ENCODE data around the gene CLIC4.
"Not testable (repeated sequence)": the region's sequence is repeated elsewhere in the genome, so short reads cannot be mapped to it uniquely, and the experiment has no call there.

The CLIC4 gene

GRCh38 chr1:24890887-24891286 lies 145.6 kb downstream of the CLIC4 start:
- no peak overlapping the region for H3K4me3 ChIP-seq (IDR thresholded peaks at IDR 0.05; ENCODE audit: insufficient read depth, low read depth, low read length)
- no peaks in the 10 kb centered on the region for H3K79me2 ChIP-seq (ENCODE audit: insufficient read depth, low read depth)
- no peaks in the 10 kb centered on the region for H4K20me1 ChIP-seq (ENCODE audit: insufficient read depth)
- no peak overlapping the region for H3K9ac ChIP-seq
- no peaks in the 10 kb centered on the region for H3K27me3 ChIP-seq (ENCODE audit: insufficient read depth, low read depth)
- H2AFZ ChIP-seq (ENCODE audit: low read depth): no peak overlapping the region
- TF ChIP-seq, protein P1, sequence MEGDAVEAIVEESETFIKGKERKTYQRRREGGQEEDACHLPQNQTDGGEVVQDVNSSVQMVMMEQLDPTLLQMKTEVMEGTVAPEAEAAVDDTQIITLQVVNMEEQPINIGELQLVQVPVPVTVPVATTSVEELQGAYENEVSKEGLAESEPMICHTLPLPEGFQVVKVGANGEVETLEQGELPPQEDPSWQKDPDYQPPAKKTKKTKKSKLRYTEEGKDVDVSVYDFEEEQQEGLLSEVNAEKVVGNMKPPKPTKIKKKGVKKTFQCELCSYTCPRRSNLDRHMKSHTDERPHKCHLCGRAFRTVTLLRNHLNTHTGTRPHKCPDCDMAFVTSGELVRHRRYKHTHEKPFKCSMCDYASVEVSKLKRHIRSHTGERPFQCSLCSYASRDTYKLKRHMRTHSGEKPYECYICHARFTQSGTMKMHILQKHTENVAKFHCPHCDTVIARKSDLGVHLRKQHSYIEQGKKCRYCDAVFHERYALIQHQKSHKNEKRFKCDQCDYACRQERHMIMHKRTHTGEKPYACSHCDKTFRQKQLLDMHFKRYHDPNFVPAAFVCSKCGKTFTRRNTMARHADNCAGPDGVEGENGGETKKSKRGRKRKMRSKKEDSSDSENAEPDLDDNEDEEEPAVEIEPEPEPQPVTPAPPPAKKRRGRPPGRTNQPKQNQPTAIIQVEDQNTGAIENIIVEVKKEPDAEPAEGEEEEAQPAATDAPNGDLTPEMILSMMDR (conservative IDR thresholded peaks at IDR 0.05; ENCODE audit: low read depth, low read length): no peak
- no peak overlapping the region for H3K4me2 ChIP-seq
- H3K27ac ChIP-seq: no peak overlapping the region
- H3K36me3 ChIP-seq (ENCODE audit: insufficient read depth): no peaks in the 10 kb centered on the region
- no peaks in the 10 kb centered on the region for H3K4me1 ChIP-seq (ENCODE audit: low read depth, poor library complexity, severe bottlenecking)

DNA sequence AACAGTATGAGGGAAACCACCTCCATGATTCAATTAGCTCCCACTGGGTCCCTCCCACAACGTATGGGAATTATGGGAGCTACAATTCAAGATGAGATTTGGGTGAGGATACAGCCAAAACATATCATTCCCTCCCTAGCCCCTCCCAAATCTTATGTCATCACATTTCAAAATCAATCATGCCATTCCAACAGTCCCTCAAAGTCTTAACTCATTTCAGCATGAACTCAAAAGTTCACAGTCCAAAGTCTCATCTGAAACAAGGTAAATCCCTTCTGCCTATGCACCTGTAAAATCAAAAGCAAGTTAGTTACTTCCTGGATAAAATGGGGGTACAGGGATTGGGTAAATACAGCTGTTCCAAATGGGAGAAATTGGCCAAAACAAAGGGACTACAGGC lies 146.1 kb downstream of the CLIC4 start:
- not testable (repeated sequence) for H3K79me2 ChIP-seq (ENCODE audit: insufficient read depth, low read depth); H4K20me1 ChIP-seq (ENCODE audit: insufficient read depth); H3K27me3 ChIP-seq (ENCODE audit: insufficient read depth, low read depth); H3K27ac ChIP-seq; H3K4me3 ChIP-seq (IDR thresholded peaks at IDR 0.05; ENCODE audit: insufficient read depth, low read depth, low read length); H3K9ac ChIP-seq; H3K4me1 ChIP-seq (ENCODE audit: low read depth, poor library complexity, severe bottlenecking); H3K36me3 ChIP-seq (ENCODE audit: insufficient read depth); H2AFZ ChIP-seq (ENCODE audit: low read depth); H3K4me2 ChIP-seq

DNA sequence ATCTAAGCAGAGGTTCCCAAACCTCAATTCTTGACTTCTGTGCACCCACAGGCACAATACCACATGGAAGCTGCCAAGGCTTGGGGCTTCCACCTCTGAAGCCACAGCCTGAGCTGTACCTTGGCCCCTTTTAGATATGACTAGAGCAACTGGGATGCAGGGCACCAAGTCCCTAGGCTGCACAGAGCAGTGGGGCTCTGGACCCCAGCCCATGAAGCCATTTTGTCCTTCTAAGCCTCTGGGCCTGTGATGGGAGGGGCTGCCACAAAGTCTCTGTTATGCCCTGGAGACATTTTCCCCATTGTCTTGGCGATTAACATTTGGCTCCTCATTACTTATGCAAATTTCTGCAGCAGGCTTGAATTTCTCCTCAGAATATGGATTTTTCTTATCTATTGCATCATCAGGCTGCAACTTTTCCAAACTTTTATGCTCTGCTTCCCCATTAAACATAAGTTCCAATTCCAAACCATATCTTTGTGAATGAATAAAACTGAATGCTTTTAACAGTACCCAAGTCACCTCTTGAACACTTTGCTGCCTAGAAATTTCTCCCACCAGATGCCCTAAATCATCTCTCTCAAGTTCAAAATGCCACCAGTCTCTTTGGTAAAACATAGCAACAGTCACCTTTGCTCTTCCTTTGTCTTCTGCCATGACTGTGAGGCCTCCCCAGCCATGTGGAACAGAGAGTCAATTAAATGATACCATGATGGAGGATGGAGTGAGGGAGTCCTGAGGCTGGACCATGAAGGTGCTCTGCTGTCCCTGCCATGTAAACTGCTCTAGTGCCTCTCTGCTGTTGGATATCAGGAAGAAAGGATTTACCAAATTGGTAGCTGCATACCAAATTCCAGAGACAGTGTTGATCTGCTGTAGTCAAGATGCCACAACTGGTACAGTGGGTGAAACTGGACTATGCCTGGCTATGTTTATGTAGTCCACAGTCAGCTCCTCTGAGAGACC lies 147.2 kb downstream of the CLIC4 start:
- Histone ChIP-seq H3K27me3 (ENCODE audit: insufficient read depth, low read depth) (no peaks in the 10 kb centered on the region), H2AFZ (ENCODE audit: low read depth) (no peak overlapping the region), H3K4me1 (ENCODE audit: low read depth, poor library complexity, severe bottlenecking) (no peaks in the 10 kb centered on the region), H3K79me2 (ENCODE audit: insufficient read depth, low read depth) (no peaks in the 10 kb centered on the region), H3K36me3 (ENCODE audit: insufficient read depth) (no peaks in the 10 kb centered on the region), H3K9ac (no peak overlapping the region), H4K20me1 (ENCODE audit: insufficient read depth) (no peaks in the 10 kb centered on the region), H3K4me2 (no peak overlapping the region), H3K4me3 (IDR thresholded peaks at IDR 0.05; ENCODE audit: insufficient read depth, low read depth, low read length) (no peak overlapping the region), H3K27ac (no peak overlapping the region)
- TF ChIP-seq, protein P1 (conservative IDR thresholded peaks at IDR 0.05; ENCODE audit: low read depth, low read length): no peak

GRCh38 chr1:24893431-24893830 lies 148.2 kb downstream of the CLIC4 start:
- no peak overlapping the region for H3K4me3 ChIP-seq (IDR thresholded peaks at IDR 0.05; ENCODE audit: insufficient read depth, low read depth, low read length)
- H3K9ac ChIP-seq: no peak overlapping the region
- TF ChIP-seq, protein P1 (conservative IDR thresholded peaks at IDR 0.05; ENCODE audit: low read depth, low read length): no peak
- H3K27ac ChIP-seq: no peak overlapping the region
- H4K20me1 ChIP-seq (ENCODE audit: insufficient read depth): no peaks in the 10 kb centered on the region
- no peaks in the 10 kb centered on the region for H3K27me3 ChIP-seq (ENCODE audit: insufficient read depth, low read depth)
- H3K4me2 ChIP-seq: no peak overlapping the region
- no peaks in the 10 kb centered on the region for H3K36me3 ChIP-seq (ENCODE audit: insufficient read depth)
- H3K4me1 ChIP-seq (ENCODE audit: low read depth, poor library complexity, severe bottlenecking): no peaks in the 10 kb centered on the region
- H3K79me2 ChIP-seq (ENCODE audit: insufficient read depth, low read depth): no peaks in the 10 kb centered on the region
- H2AFZ ChIP-seq (ENCODE audit: low read depth): no peak overlapping the region
